HG03097 (cell line): ENCODE results near the gene IQSEC3.

Source experiments
- ATAC-seq: cut with Tn5 transposase; IDR thresholded peaks from one replicate; pipeline ENCODE4 v1.9.1; 2021; ENCODE audit not compliant: unreplicated experiment, low FRiP score

IQSEC3 gene

GRCh38 chr12:108594-108993 lies 42.0 kb downstream of the IQSEC3 start:
- no peak for ATAC-seq

GRCh38 chr12:109446-109845 lies 42.9 kb downstream of the IQSEC3 start:
- no peak for ATAC-seq

GRCh38 chr12:109872-110271 lies 43.3 kb downstream of the IQSEC3 start:
- no peak for ATAC-seq

- no peak for ATAC-seq
Measured at GRCh38 chr12:111699-112493, 45.3 kb downstream of the IQSEC3 start.

- ATAC-seq, result no peak
Measured at GRCh38 chr12:113347-113746, 46.8 kb downstream of the IQSEC3 start.

GRCh38 chr12:114626-115211 lies 48.2 kb downstream of the IQSEC3 start:
- no peak for ATAC-seq

- ATAC-seq, result no peak
Measured at GRCh38 chr12:115518-115917, 49.0 kb downstream of the IQSEC3 start.

- ATAC-seq, result no peak
Measured at GRCh38 chr12:115960-116915, 49.7 kb downstream of the IQSEC3 start.

GRCh38 chr12:117311-117710 lies 50.7 kb downstream of the IQSEC3 start:
- ATAC-seq, result no peak

- no peak for ATAC-seq
Measured at GRCh38 chr12:117816-118345, 51.3 kb downstream of the IQSEC3 start.

- no peak for ATAC-seq
Measured at GRCh38 chr12:118591-118990, 52.0 kb downstream of the IQSEC3 start.

- no peak for ATAC-seq
Measured at GRCh38 chr12:120951-121350, 54.4 kb downstream of the IQSEC3 start.

GRCh38 chr12:121647-122046 lies 55.1 kb downstream of the IQSEC3 start:
- ATAC-seq, result no peak

GRCh38 chr12:125075-125474 lies 58.5 kb downstream of the IQSEC3 start:
- ATAC-seq, result no peak

GRCh38 chr12:125566-125965 lies 59.0 kb downstream of the IQSEC3 start:
- ATAC-seq, result no peak

- ATAC-seq, result no peak
Measured at GRCh38 chr12:128079-128478, 61.5 kb downstream of the IQSEC3 start.

GRCh38 chr12:129001-129400 lies 62.4 kb downstream of the IQSEC3 start:
- no peak for ATAC-seq

GRCh38 chr12:130519-130918 lies 64.0 kb downstream of the IQSEC3 start:
- ATAC-seq, result no peak

- no peak for ATAC-seq
Measured at GRCh38 chr12:131008-131407, 64.4 kb downstream of the IQSEC3 start.

GRCh38 chr12:131732-132495 lies 65.3 kb downstream of the IQSEC3 start:
- no peak for ATAC-seq
